GM12872 (cell line): Measurements from ENCODE around the gene PPP1R9A.

Source experiments
- TF ChIP-seq, protein P1 (sequence below): IDR thresholded peaks from 3 replicates; pipeline ENCODE4 v1.5.1; 2011; ENCODE audit warnings: low read depth, mild to moderate bottlenecking, low read length, moderate library complexity; ENCODE audit not compliant: insufficient read depth

PPP1R9A gene

DNA sequence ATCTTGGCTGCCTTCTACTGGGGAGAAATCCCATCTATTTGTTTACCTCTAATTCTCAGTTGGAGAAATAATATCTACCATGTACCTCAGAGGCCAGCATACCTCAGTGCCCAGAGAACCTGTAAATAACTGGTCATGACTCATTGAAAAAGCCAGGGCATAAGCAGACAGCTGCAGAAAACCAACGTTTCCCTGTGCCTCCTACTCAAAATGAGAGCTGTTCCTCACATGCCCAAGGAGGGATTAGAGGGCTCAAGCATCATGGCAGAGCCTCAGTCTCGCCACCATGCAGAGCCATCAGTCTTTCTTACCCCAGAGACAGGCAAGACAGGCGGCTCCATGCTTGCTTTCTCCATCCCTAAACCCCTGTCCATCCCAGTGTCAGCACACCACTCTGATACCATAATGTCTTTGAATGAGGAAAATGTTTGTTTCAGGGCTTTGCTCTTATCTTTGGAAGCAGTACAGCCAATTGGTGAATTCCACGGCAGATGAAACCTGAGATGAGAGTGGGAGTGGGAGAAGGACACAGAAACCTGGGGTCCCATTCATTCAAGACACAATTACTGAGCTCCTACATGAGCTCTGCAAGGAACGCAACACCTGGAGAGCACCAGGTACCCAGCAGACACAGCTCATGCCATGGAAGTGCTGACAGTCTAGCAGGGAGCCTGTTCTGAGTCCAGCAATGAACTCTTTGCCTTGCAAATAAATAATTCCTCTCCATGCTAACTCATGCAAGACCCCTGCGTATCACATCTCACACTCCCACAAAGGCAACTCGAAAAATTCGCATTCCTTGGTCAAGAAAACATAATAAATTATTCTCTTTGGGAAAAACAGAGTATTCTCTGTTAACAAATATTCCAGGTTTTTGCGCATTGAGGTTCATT, 395.9 kb downstream of the PPP1R9A start:
- TF ChIP-seq, protein P1, sequence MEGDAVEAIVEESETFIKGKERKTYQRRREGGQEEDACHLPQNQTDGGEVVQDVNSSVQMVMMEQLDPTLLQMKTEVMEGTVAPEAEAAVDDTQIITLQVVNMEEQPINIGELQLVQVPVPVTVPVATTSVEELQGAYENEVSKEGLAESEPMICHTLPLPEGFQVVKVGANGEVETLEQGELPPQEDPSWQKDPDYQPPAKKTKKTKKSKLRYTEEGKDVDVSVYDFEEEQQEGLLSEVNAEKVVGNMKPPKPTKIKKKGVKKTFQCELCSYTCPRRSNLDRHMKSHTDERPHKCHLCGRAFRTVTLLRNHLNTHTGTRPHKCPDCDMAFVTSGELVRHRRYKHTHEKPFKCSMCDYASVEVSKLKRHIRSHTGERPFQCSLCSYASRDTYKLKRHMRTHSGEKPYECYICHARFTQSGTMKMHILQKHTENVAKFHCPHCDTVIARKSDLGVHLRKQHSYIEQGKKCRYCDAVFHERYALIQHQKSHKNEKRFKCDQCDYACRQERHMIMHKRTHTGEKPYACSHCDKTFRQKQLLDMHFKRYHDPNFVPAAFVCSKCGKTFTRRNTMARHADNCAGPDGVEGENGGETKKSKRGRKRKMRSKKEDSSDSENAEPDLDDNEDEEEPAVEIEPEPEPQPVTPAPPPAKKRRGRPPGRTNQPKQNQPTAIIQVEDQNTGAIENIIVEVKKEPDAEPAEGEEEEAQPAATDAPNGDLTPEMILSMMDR = no peak

DNA sequence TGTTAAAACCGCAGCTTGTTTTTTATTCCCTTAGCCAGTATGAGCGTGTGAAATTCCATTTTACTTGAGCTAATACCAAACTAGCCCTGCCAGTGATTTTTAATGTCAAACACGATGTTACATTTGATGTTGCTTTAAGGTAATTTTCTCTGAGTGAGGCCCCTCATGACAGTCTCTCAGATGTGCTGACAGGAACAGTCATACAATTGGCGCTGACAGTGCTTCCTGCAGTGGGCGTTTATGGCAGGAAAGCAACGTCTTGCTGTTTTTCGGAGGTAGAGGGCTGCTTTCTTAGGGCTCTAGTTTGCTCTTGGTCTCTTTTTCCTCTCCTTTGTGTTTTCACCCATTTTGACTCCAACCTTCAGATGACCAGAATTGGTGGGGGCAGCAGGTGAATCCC, 397.6 kb downstream of the PPP1R9A start:
- TF ChIP-seq, protein P1 = no peak

DNA sequence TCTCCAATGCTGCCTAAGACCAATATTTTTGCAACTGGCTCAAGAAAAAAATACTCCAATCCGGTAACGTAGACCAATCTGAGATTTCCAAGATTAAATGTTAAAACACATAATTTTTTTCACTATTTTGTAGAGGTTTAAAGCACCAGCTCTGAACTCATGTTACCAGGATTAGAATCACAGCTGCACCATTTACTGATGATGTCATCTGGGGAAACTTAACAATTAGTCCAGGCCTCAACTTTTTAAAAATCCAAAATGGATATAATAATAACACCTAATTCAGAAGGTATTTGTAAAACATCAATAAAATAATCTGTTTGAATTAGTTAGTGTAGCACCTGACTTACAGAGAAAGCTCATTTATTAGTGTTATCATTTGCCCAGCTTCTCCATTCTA, 402.6 kb downstream of the PPP1R9A start:
- TF ChIP-seq, protein P1 = no peak

DNA sequence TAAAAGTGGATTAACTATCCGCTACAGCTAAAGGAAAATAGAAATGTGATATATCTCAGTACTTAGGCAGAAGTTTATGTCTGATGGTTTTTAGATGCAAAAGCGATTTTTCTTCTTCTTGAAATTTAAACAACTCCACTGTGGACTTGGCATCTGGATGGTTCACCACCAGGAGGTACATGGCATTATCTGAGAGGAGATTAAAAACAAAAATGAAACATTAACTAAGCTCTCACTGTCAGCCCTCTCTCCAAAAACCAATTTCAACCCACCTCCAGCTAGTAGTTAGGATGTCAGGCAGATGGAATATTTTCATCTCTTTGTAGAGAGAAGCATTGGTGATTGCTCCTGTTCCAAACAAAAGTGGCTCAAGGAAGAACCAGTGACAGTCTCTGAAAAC, 404.0 kb downstream of the PPP1R9A start:
- TF ChIP-seq, protein P1 = no peak

DNA sequence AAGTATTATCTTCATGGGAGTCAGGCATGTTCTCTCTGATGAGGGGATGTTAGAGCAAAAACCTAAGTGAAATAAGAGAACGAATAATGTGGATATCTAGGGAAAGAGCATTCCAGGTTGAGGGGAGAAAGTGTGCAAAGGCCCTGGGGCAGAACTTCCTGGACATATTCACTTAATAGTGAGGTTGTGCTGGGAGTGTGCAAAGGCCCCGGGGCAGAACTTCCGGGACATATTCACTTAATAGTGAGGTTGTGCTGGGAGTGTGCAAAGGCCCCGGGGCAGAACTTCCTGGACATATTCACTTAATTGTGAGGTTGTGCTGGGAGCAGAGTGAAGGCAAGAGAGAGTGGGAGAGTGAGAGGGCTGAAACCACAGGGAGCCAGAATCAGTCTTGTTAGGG, 405.2 kb downstream of the PPP1R9A start:
- TF ChIP-seq, protein P1 = no peak

DNA sequence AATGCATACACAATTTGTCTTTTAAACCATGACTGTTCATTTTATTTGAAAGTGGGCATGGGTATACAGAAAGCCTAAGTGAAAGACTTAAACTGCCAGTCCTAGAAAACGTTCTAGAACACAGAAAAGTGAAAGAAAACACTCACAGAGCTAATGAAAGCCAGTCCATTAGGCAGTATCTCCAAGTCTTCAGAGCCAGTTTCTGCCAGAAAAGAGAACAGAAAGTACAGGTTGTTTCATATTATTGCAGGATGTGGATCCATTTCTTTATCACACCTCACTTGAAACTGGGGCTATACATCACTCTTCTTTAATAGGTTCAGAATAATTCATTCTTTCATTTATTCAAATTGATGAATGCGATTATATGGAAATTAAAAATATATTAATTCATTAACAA, 409.2 kb downstream of the PPP1R9A start:
- TF ChIP-seq, protein P1 = no peak

DNA sequence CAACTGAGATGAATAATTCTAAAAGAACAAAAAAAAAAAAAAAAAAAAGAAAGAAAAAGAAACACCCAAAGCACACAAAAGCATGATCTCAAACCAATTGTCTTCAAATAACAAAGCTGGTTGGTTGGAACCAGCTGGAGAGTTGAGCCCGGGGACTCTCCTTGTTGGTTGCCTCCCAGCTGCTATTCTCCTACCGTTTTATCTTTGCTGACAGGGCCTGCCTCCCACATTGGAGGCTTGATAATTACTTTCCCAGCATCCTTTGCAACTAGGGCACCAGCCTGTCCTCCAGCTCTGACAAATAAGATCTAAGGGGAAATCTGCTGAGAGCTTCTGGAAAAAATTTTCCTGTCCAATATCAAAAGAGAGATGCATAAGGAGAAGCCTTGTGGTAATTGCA, 410.2 kb downstream of the PPP1R9A start:
- TF ChIP-seq, protein P1 = no peak
